Measurements from ENCODE around the gene BANP. TPM values are rescaled to one million over a fixed set of nuclear protein-coding genes. Genes with fewer than 3 reads are reported as not detected.
"Not testable (repeated sequence)": the region's sequence is repeated elsewhere in the genome, so short reads cannot be mapped to it uniquely, and the experiment has no call there.

BANP gene
- total RNA-seq, 1 donor from 2014 or later = 29.7 TPM

GRCh38 chr16:88049561-88050545 is 98.6 kb downstream of the BANP start:
- Histone ChIP-seq H3K27ac (no peak overlapping the region), H3K27me3 (ENCODE audit: low read depth) (no peaks in the 10 kb centered on the region), H3K9me3 (no peaks in the 10 kb centered on the region), H3K4me3 (no peak overlapping the region), H3K4me1 (no peaks in the 10 kb centered on the region), H3K36me3 (peaks cover 44% of the 10 kb centered on the region)
- intact Hi-C loops (cut with DNase I) = no loop called here
- ATAC-seq (no peak), DNase-seq (no peak)
- no peak for TF ChIP-seq CTCF (IDR thresholded peaks at IDR 0.05)

GRCh38 chr16:88050952-88051660 is 99.9 kb downstream of the BANP start:
- DNase-seq (no peak), ATAC-seq (no peak)
- Histone ChIP-seq H3K27me3 (ENCODE audit: low read depth) (no peaks in the 10 kb centered on the region), H3K4me1 (no peaks in the 10 kb centered on the region), H3K4me3 (no peak overlapping the region), H3K27ac (no peak overlapping the region), H3K36me3 (peaks cover 44% of the 10 kb centered on the region), H3K9me3 (no peaks in the 10 kb centered on the region)
- no peak for TF ChIP-seq CTCF (IDR thresholded peaks at IDR 0.05)
- intact Hi-C loops (cut with DNase I) = no loop called here

GRCh38 chr16:88052661-88053060 is 101.4 kb downstream of the BANP start:
- ATAC-seq = no peak
- H3K36me3 ChIP-seq = peaks cover 52% of the 10 kb centered on the region
- H3K4me1 ChIP-seq = no peaks in the 10 kb centered on the region
- intact Hi-C loops (cut with DNase I) = no loop called here
- H3K9me3 ChIP-seq = no peaks in the 10 kb centered on the region
- DNase-seq = no peak
- no peak for TF ChIP-seq CTCF (IDR thresholded peaks at IDR 0.05)
- no peak overlapping the region for H3K4me3 ChIP-seq
- no peak overlapping the region for H3K27ac ChIP-seq
- no peaks in the 10 kb centered on the region for H3K27me3 ChIP-seq (ENCODE audit: low read depth)

GRCh38 chr16:88053479-88053878 is 102.2 kb downstream of the BANP start:
- H3K36me3 ChIP-seq = peaks cover 56% of the 10 kb centered on the region
- H3K27me3 ChIP-seq (ENCODE audit: low read depth); ATAC-seq; DNase-seq; H3K4me1 ChIP-seq; H3K4me3 ChIP-seq; intact Hi-C loops (cut with DNase I); H3K27ac ChIP-seq; H3K9me3 ChIP-seq: not testable (repeated sequence)

GRCh38 chr16:88055356-88055755 is 104.1 kb downstream of the BANP start:
- Histone ChIP-seq H3K4me3 (no peak overlapping the region), H3K36me3 (peaks cover 46% of the 10 kb centered on the region), H3K27me3 (ENCODE audit: low read depth) (no peaks in the 10 kb centered on the region), H3K27ac (no peak overlapping the region), H3K9me3 (no peaks in the 10 kb centered on the region), H3K4me1 (no peaks in the 10 kb centered on the region)
- intact Hi-C loops (cut with DNase I) = no loop called here
- ATAC-seq (no peak), DNase-seq (peak; percentile 17)
- no peak for TF ChIP-seq CTCF (IDR thresholded peaks at IDR 0.05)

GRCh38 chr16:88056212-88056611 is 105.0 kb downstream of the BANP start:
- DNase-seq (no peak), ATAC-seq (no peak)
- Histone ChIP-seq H3K36me3 (peaks cover 47% of the 10 kb centered on the region), H3K27me3 (ENCODE audit: low read depth) (no peaks in the 10 kb centered on the region), H3K27ac (no peak overlapping the region), H3K4me3 (no peak overlapping the region), H3K4me1 (no peaks in the 10 kb centered on the region), H3K9me3 (no peaks in the 10 kb centered on the region)
- intact Hi-C loops (cut with DNase I) = no loop called here
- TF ChIP-seq CTCF (IDR thresholded peaks at IDR 0.05) = no peak

All from lower lobe of right lung (tissue), 2 donors.